Esophagus squamous epithelium (tissue), 5 donors: Measurements from ENCODE around the gene AEN. TPM values are rescaled to one million over a fixed set of nuclear protein-coding genes. Genes with fewer than 3 reads are reported as not detected.
A peak's percentile ranks its signal among the peaks of the same experiment; 100 is the strongest.

ENCODE experiments used
- DNase-seq: peaks from one replicate; lab custom pipeline; 2025; lab: John Stamatoyannopoulos, UW
- H3K27ac ChIP-seq, 4 donors: fragments of 200-600 bp; sonication (generic); one replicate each; pipeline ENCODE4 v1.5.1; 2016 to 2019; ENCODE audit warnings: mild to moderate bottlenecking in 1 of 4
- H3K27me3 ChIP-seq, 4 donors: fragments of 200-600 bp; sonication (generic); 1 replicate in 3 of 4; 2 replicates in 1 of 4; pipeline versions ENCODE4 v1.5.1 to v1.6.0; 2017 to 2021; ENCODE audit warnings: antibody characterized with exemption in 1 of 4
- H3K36me3 ChIP-seq, 3 donors: fragments of 200-600 bp; sonication (generic); one replicate each; pipeline ENCODE4 v1.5.1; 2016 to 2019
- H3K4me1 ChIP-seq, 3 donors: fragments of 200-600 bp; sonication (generic); one replicate each; pipeline ENCODE4 v1.5.1; 2017 to 2019
- H3K4me3 ChIP-seq, 4 donors: fragments of 200-600 bp; sonication (generic); 1 replicate in 3 of 4; 2 replicates in 1 of 4; pipeline ENCODE4 v1.5.1; 2016 to 2019; ENCODE audit warnings: mild to moderate bottlenecking in 2 of 4, moderate library complexity in 1 of 4
- H3K9me3 ChIP-seq, 3 donors: fragments of 200-600 bp; sonication (generic); one replicate each; pipeline ENCODE4 v1.5.1; 2016 to 2019
- CTCF ChIP-seq, 6 experiments: fragments of 450-650 bp in 4 of 6; fragments of 200-600 bp in 2 of 6; sonication (generic) in 2 of 6; IDR thresholded peaks; one replicate each; pipeline ENCODE4 v1.5.1; 2016 to 2019; ENCODE audit warnings: antibody characterized with exemption in 6 of 6, mild to moderate bottlenecking in 4 of 6, moderate library complexity in 4 of 6
- POLR2A ChIP-seq, 4 donors: fragments of 450-650 bp; IDR thresholded peaks; one replicate each; pipeline ENCODE4 v1.6.1; 2017; ENCODE audit warnings: antibody characterized with exemption in 4 of 4, mild to moderate bottlenecking in 4 of 4, moderate library complexity in 3 of 4
- WGBS, 2 donors: methylation state at CpG; one replicate each; pipeline ENCODE4 v1.1.5; 2018; 5-methylcytosine and 5-hydroxymethylcytosine counted together
- intact Hi-C: fragments of 100-400 bp; cut with DNase I; formaldehyde crosslinking; loops from one replicate; pipeline ENCODE4 v1.15.0; 2022
- total RNA-seq, 4 donors: library from RNA; depleted of rRNA; stranded (reverse); fragments of >200 nt; gene quantifications; one replicate each; pipeline ENCODE4 v1.1.0, GENCODE V29; 2016
- donor health status: DM: yes; HTN: yes; CAD: no.

Gene AEN
- total RNA-seq, 4 donors from 2014 or later, result 13.4 to 31.4 (median 18.1) TPM

GRCh38 chr15:88646088-88646405 is 24.9 kb downstream of the AEN start:
- intact Hi-C loops, result no loop called here
- no peak for TF ChIP-seq POLR2A (IDR thresholded peaks at IDR 0.05)
- Histone ChIP-seq H3K27me3 (no peaks in the 10 kb centered on the region), H3K36me3 (peaks cover 0 to 8% (median 0%) of the 10 kb centered on the region in 3 donors), H3K4me3 (no peak overlapping the region), H3K4me1 (peaks cover 9 to 35% (median 27%) of the 10 kb centered on the region in 3 donors), H3K9me3 (no peaks in the 10 kb centered on the region), H3K27ac (no peak overlapping the region)
- WGBS, 2 donors, result 80% methylated on average over 1 of the region's 1 CpG; no CpG with 5 or more reads in 1 of the 2 donors
- DNase-seq, result no peak

- no peak overlapping the region for H3K4me3 ChIP-seq
- H3K27ac ChIP-seq, result no peak overlapping the region
- H3K9me3 ChIP-seq, result no peaks in the 10 kb centered on the region
- WGBS, 2 donors, result 86 to 94% methylated on average over 3 to 5 of the region's 5 CpGs
- TF ChIP-seq CTCF (IDR thresholded peaks at IDR 0.05) (no peak), POLR2A (IDR thresholded peaks at IDR 0.05) (no peak)
- H3K4me1 ChIP-seq, result peaks cover 4 to 42% (median 27%) of the 10 kb centered on the region in 3 donors
- H3K27me3 ChIP-seq, result no peaks in the 10 kb centered on the region
- peaks cover 0 to 8% (median 0%) of the 10 kb centered on the region in 3 donors for H3K36me3 ChIP-seq
- DNase-seq, result no peak
- intact Hi-C loops, result no loop called here
Measured at GRCh38 chr15:88646951-88647350, 25.8 kb downstream of the AEN start.

GRCh38 chr15:88647351-88648105 is 26.4 kb downstream of the AEN start:
- Histone ChIP-seq H3K4me3 (no peak overlapping the region), H3K4me1 (peaks cover 4 to 44% (median 27%) of the 10 kb centered on the region in 3 donors), H3K27me3 (no peaks in the 10 kb centered on the region), H3K9me3 (no peaks in the 10 kb centered on the region), H3K36me3 (peaks cover 0 to 8% (median 0%) of the 10 kb centered on the region in 3 donors), H3K27ac (peak overlapping the region in 1 of 4 donors; percentile 71)
- DNase-seq, result no peak
- 64 to 77% methylated on average over 8 of the region's 11 CpGs for WGBS, 2 donors
- TF ChIP-seq CTCF (IDR thresholded peaks at IDR 0.05) (no peak), POLR2A (IDR thresholded peaks at IDR 0.05) (no peak)
- intact Hi-C loops, result no loop called here

- TF ChIP-seq CTCF (IDR thresholded peaks at IDR 0.05), result no peak
- no peak for TF ChIP-seq POLR2A (IDR thresholded peaks at IDR 0.05)
- no peak for DNase-seq
- Histone ChIP-seq H3K27ac (peak overlapping the region in 3 of 4 donors; percentile 28 to 76 (median 71)), H3K36me3 (peaks cover 0 to 8% (median 0%) of the 10 kb centered on the region in 3 donors), H3K27me3 (no peaks in the 10 kb centered on the region), H3K4me3 (no peak overlapping the region), H3K4me1 (peaks cover 4 to 55% (median 27%) of the 10 kb centered on the region in 3 donors), H3K9me3 (no peaks in the 10 kb centered on the region)
- intact Hi-C loops, result no loop called here
- WGBS, 2 donors, result 79 to 82% methylated on average over 8 to 9 of the region's 12 CpGs
Measured at GRCh38 chr15:88648357-88649214, 27.4 kb downstream of the AEN start.

- WGBS, 2 donors, result 27 to 41% methylated on average over 9 to 10 of the region's 12 CpGs
- H3K4me3 ChIP-seq, result peak overlapping the region in 1 of 4 donors; percentile 8
- no peak for DNase-seq
- no peaks in the 10 kb centered on the region for H3K9me3 ChIP-seq
- peaks cover 4 to 58% (median 27%) of the 10 kb centered on the region in 3 donors for H3K4me1 ChIP-seq
- H3K36me3 ChIP-seq, result peaks cover 0 to 8% (median 0%) of the 10 kb centered on the region in 3 donors
- TF ChIP-seq POLR2A (IDR thresholded peaks at IDR 0.05), result no peak
- no peak for TF ChIP-seq CTCF (IDR thresholded peaks at IDR 0.05)
- peak overlapping the region in 3 of 4 donors; percentile 32 to 76 (median 71) for H3K27ac ChIP-seq
- intact Hi-C loops, result no loop called here
- no peaks in the 10 kb centered on the region for H3K27me3 ChIP-seq
Measured at GRCh38 chr15:88649286-88649733, 28.2 kb downstream of the AEN start.
